Left ventricle myocardium inferior (tissue), 1 donor: ENCODE results near the gene SHD. TPM values are rescaled to one million over a fixed set of nuclear protein-coding genes. Genes with fewer than 3 reads are reported as not detected.
"Not testable (repeated sequence)": the region's sequence is repeated elsewhere in the genome, so short reads cannot be mapped to it uniquely, and the experiment has no call there.

Experiments
- DNase-seq: peaks from one replicate; pipeline ENCODE4 v3.0.0-alpha.2; 2020
- H3K27ac ChIP-seq: fragments of 200-600 bp; replicated peaks from 2 replicates; pipeline ENCODE4 v1.8.0; 2021
- H3K27me3 ChIP-seq: fragments of 200-600 bp; 2 replicates; pipeline ENCODE4 v1.8.0; 2021; ENCODE audit warnings: low read depth
- H3K36me3 ChIP-seq: fragments of 200-600 bp; 2 replicates; pipeline ENCODE4 v1.8.0; 2021
- H3K4me1 ChIP-seq: fragments of 200-600 bp; 2 replicates; pipeline ENCODE4 v1.8.0; 2021
- H3K4me3 ChIP-seq: fragments of 200-600 bp; 2 replicates; pipeline ENCODE4 v1.8.0; 2021; ENCODE audit warnings: mild to moderate bottlenecking, moderate library complexity
- H3K9me3 ChIP-seq: fragments of 200-600 bp; replicated peaks from 2 replicates; pipeline ENCODE4 v1.8.0; 2021
- intact Hi-C: fragments of 100-400 bp; cut with micrococcal nuclease; formaldehyde crosslinking; loops from one replicate; pipeline ENCODE4 v1.11.0; 2022
- total RNA-seq: library from RNA; stranded (reverse); fragmentation: NEBNext Ultra II Directional; extraction: Animal tissue kit (Norgen Biotek cat#: 25700); gene quantifications from one replicate; pipeline ENCODE4 v1.2.1, GENCODE V29; 2021
- TF ChIP-seq, protein P1 (sequence below): fragments of 200-600 bp; IDR thresholded peaks from 2 replicates; pipeline ENCODE4 v1.8.0; 2021; ENCODE audit warnings: antibody characterized with exemption, mild to moderate bottlenecking, borderline replicate concordance
- donor health status: DM: no; HTN: yes; CAD: no; lungs with severe emphysema.

SHD gene
- total RNA-seq, 1 donor from 2014 or later: 0.16 TPM

DNA sequence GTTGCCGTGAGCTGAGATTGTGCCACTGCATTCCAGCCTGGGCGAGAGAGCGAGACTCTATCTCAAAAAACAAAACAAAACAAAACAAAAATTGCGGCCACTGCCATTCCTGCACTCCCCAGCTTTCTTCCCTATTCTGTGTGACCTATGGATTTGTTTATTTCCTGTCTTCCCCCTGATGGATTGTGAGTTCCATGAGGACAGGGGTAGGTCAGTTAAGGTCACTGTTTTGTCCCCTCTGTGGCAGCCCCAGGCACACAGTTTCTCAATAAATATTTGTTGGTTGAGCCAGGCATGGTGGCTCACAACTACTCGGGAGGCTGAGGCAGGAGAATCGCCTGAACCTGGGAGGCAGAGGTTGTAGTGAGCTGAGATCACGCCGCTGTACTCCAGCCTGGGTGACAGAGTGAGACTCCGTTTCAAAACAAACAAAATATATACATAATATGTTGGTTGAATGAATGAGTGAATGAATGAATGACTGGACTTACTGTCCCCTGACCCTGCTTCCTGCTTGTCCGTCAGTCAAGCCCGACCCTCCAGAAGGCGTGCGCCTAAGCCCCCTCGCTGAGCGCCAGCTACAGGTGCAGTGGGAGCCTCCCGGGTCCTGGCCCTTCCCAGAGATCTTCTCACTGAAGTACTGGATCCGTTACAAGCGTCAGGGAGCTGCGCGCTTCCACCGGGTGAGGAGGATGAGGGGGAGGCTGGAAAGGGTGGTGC, 44.8 kb upstream of the SHD start:
- intact Hi-C loops: no loop called here
- Histone ChIP-seq H3K36me3 (no peaks in the 10 kb centered on the region), H3K27me3 (peaks cover 75% of the 10 kb centered on the region), H3K4me3 (no peak overlapping the region), H3K9me3 (no peaks in the 10 kb centered on the region), H3K4me1 (peaks cover 2% of the 10 kb centered on the region), H3K27ac (no peak overlapping the region)
- DNase-seq: no peak
- TF ChIP-seq, protein P1, sequence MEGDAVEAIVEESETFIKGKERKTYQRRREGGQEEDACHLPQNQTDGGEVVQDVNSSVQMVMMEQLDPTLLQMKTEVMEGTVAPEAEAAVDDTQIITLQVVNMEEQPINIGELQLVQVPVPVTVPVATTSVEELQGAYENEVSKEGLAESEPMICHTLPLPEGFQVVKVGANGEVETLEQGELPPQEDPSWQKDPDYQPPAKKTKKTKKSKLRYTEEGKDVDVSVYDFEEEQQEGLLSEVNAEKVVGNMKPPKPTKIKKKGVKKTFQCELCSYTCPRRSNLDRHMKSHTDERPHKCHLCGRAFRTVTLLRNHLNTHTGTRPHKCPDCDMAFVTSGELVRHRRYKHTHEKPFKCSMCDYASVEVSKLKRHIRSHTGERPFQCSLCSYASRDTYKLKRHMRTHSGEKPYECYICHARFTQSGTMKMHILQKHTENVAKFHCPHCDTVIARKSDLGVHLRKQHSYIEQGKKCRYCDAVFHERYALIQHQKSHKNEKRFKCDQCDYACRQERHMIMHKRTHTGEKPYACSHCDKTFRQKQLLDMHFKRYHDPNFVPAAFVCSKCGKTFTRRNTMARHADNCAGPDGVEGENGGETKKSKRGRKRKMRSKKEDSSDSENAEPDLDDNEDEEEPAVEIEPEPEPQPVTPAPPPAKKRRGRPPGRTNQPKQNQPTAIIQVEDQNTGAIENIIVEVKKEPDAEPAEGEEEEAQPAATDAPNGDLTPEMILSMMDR: no peak

DNA sequence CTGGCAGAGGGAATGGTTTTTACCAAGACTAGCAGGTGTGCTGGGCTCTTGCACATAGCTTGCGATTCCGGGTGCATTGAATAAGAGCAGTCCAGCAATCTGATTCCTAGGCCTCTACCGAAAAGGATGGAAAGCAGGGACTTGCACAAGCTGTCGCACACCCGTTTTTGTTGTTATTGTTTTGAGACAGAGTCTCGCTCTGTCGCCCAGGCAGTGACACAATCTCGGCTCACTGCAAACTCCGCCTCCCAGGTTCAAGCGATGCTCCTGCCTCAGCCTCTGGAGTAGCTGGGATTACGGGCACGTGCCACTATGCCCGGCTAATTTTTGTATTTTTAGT, 44.2 kb upstream of the SHD start:
- intact Hi-C loops: no loop called here
- TF ChIP-seq, protein P1: no peak
- no peak for DNase-seq

DNA sequence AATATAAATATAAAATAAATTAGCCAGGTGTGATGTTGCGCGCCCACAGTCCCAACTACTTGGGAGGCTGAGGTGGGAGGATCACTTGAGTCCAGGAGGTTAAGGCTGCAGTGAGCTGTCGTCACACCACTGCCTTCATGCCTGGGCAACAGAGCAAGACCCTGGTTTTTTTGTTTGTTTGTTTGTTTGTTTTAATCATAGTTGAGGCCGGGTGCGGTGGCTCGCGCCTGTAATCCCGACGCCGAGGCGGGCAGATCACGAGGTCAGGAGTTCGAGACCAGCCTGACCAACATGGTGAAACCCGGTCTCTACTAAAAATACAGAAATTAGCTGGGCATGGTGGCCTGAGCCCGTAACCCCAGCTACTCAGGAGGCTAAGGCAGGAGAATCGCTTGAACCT, 41.6 kb upstream of the SHD start:
- intact Hi-C loops, H3K36me3 ChIP-seq, H3K4me1 ChIP-seq, H3K27ac ChIP-seq, DNase-seq, H3K4me3 ChIP-seq: not testable (repeated sequence)
- H3K9me3 ChIP-seq: peaks cover 16% of the 10 kb centered on the region
- peaks cover 48% of the 10 kb centered on the region for H3K27me3 ChIP-seq

More for the DNA sequence above, 44.2 kb upstream of the SHD start:
- Histone ChIP-seq H3K4me1 (no peaks in the 10 kb centered on the region), H3K36me3 (no peaks in the 10 kb centered on the region), H3K27me3 (peaks cover 69% of the 10 kb centered on the region), H3K9me3 (no peaks in the 10 kb centered on the region), H3K4me3 (no peak overlapping the region), H3K27ac (no peak overlapping the region)

DNA sequence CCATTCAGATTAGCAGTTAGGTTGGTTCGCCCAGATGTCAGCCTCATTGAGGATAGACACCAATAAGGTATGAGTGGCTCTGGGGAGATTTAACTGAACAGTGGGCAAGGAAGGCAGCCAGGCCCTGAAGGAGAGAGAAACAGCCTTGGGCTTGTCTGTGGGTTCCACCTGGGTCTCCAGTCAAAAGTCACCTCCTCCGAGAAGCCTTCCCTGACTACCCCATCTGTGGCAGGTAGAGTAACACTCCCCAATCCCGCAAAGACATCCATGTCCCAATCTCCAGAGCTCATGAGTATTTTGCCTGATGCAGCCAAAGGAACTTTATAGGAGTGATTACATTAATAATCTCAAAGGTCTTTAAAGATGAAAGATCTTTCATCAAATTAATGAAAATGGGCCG, 40.2 kb upstream of the SHD start:
- H3K4me1 ChIP-seq: no peaks in the 10 kb centered on the region
- peaks cover 35% of the 10 kb centered on the region for H3K27me3 ChIP-seq
- H3K9me3 ChIP-seq: peaks cover 17% of the 10 kb centered on the region
- H3K4me3 ChIP-seq: no peak overlapping the region
- H3K36me3 ChIP-seq: no peaks in the 10 kb centered on the region
- intact Hi-C loops: no loop called here
- H3K27ac ChIP-seq: no peak overlapping the region
- no peak for DNase-seq
- TF ChIP-seq, protein P1: no peak

DNA sequence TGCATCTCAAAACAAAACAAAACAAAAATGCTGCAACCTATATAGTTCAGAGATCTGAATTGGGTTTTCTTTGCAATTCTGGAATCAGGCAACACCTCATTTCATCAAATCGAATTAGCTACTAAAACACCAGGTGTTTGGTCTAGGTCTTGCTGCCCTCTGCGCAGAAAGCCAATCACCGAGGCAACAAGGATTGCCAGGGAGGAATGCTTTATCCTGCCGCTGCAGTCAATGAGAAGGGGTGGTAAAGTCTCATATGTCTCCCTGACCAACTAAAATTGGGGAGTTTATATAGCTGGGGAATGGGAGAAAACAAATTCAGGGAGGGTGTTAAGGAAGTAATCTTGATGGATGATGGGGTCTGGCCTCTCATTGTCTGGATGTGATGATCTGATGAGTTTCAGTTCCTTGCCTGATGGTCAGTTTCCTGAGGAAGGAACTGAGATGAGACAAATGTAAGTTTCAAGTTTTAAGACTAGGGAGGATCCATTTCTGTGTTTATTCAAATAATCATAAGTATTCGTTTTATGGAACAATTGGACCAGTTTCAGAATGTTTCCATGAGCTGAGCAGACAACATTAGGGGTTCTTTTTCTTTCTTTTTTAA, 37.1 kb upstream of the SHD start:
- DNase-seq: no peak
- intact Hi-C loops: no loop called here
- Histone ChIP-seq H3K27me3 (peaks cover 11% of the 10 kb centered on the region), H3K36me3 (no peaks in the 10 kb centered on the region), H3K4me1 (peaks cover 6% of the 10 kb centered on the region), H3K27ac (peak overlapping the region; percentile 27), H3K9me3 (peaks cover 17% of the 10 kb centered on the region), H3K4me3 (no peak overlapping the region)
- TF ChIP-seq, protein P1: no peak

DNA sequence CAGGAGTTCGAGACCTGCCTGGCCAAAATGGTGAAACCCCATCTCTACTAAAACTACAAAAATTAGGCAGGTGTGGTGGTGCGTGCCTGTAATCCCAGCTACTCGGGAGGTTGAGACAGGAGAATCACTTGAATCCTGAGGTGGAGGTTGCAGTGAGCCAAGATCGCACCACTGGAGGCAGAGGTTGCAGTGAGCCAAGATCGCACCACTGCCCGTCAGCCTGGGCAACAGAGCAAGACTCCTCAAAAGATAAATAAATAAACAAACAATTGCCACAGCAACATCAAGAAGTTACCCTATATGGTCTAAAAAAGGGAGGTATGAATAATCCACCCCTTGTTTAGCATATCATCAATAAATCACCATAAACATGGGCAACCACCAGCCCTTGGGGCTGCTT, 33.1 kb upstream of the SHD start:
- intact Hi-C loops, H3K27ac ChIP-seq, H3K4me3 ChIP-seq, DNase-seq, H3K27me3 ChIP-seq: not testable (repeated sequence)
- H3K4me1 ChIP-seq: peaks cover 12% of the 10 kb centered on the region
- peaks cover 16% of the 10 kb centered on the region for H3K9me3 ChIP-seq
- peaks cover 22% of the 10 kb centered on the region for H3K36me3 ChIP-seq
